Activated CD4-positive, CD25-positive, alpha-beta regulatory T cell treated with anti-CD3 and anti-CD28 coated beads, Interleukin-2, amount 50 U/mL, for 16 hours (primary cell): ENCODE results near the gene OR5H14.
"Not testable (repeated sequence)": the region's sequence is repeated elsewhere in the genome, so short reads cannot be mapped to it uniquely, and the experiment has no call there.

ENCODE experiments used
- DNase-seq: peaks from one replicate; pipeline ENCODE4 v3.0.0-alpha.2; 2020; ENCODE audit warnings: low read depth, low spot score

OR5H14 gene

GRCh38 chr3:98147179-98147578, at the start of gene OR5H14:
Gene OR5H14, plus strand, starts transcription at chr3:98147479. Its CDS starts 1,907 bp downstream, at chr3:98149386.
- no peak for DNase-seq

- DNase-seq: no peak
Measured at GRCh38 chr3:98099848-98100247, 47.4 kb upstream of the OR5H14 start.

GRCh38 chr3:98108162-98108561, 39.1 kb upstream of the OR5H14 start:
- no peak for DNase-seq

GRCh38 chr3:98109807-98110549, 37.3 kb upstream of the OR5H14 start:
- DNase-seq: no peak

GRCh38 chr3:98110550-98110908, 36.8 kb upstream of the OR5H14 start:
- no peak for DNase-seq

- no peak for DNase-seq
Measured at GRCh38 chr3:98114264-98114663, 33.0 kb upstream of the OR5H14 start.

- DNase-seq: no peak
Measured at GRCh38 chr3:98115717-98116116, 31.6 kb upstream of the OR5H14 start.

- no peak for DNase-seq
Measured at GRCh38 chr3:98130421-98130820, 16.9 kb upstream of the OR5H14 start, which contains the start of gene OR5H1. Gene OR5H1, plus strand, starts transcription at chr3:98130721. Its CDS starts 1,977 bp downstream, at chr3:98132698.

GRCh38 chr3:98136631-98137030, 10.6 kb upstream of the OR5H14 start:
- DNase-seq: no peak

GRCh38 chr3:98137826-98138557, 9.3 kb upstream of the OR5H14 start:
- not testable (repeated sequence) for DNase-seq

- no peak for DNase-seq
Measured at GRCh38 chr3:98140531-98140930, 6.7 kb upstream of the OR5H14 start.

- DNase-seq: no peak
Measured at GRCh38 chr3:98148751-98149150, 1.5 kb downstream of the OR5H14 start.

- not testable (repeated sequence) for DNase-seq
Measured at GRCh38 chr3:98149456-98149855, 2.2 kb downstream of the OR5H14 start.

GRCh38 chr3:98151241-98151640, 4.0 kb downstream of the OR5H14 start:
- no peak for DNase-seq

- no peak for DNase-seq
Measured at GRCh38 chr3:98166396-98166795, 19.1 kb downstream of the OR5H14 start, which contains the start of gene OR5H15. Gene OR5H15, plus strand, starts transcription at chr3:98166696. Its CDS starts 2,004 bp downstream, at chr3:98168700.

- no peak for DNase-seq
Measured at GRCh38 chr3:98171071-98171470, 23.8 kb downstream of the OR5H14 start.

- DNase-seq: no peak
Measured at GRCh38 chr3:98172621-98173020, 25.3 kb downstream of the OR5H14 start.

GRCh38 chr3:98180319-98180890, 33.1 kb downstream of the OR5H14 start:
- no peak for DNase-seq

GRCh38 chr3:98182196-98182595, 34.9 kb downstream of the OR5H14 start:
- no peak for DNase-seq

GRCh38 chr3:98185180-98185579, 37.9 kb downstream of the OR5H14 start:
- no peak for DNase-seq

- DNase-seq: no peak
Measured at GRCh38 chr3:98188545-98188944, 41.3 kb downstream of the OR5H14 start.

GRCh38 chr3:98190911-98191310, 43.6 kb downstream of the OR5H14 start:
- DNase-seq: not testable (repeated sequence)
